ENCODE data around the gene ITGAL. TPM values are rescaled to one million over a fixed set of nuclear protein-coding genes. Genes with fewer than 3 reads are reported as not detected.

ITGAL gene
- total RNA-seq, 1 experiment from 2014 or later, result 0.50 TPM

GRCh38 chr16:30429678-30430427 lies 42.7 kb upstream of the ITGAL start, which contains the start of gene DCTPP1:
Gene DCTPP1, minus strand, starts transcription at chr16:30430030. Its CDS starts 50 bp downstream, at chr16:30429980.
- no peaks in the 10 kb centered on the region for H3K9me2 ChIP-seq (ENCODE audit: insufficient read depth)
- peak within 1 kb of the TSS; percentile 89 for H2AFZ ChIP-seq
- H3K27ac ChIP-seq, result peak within 1 kb of the TSS; percentile 3; the same call in 1 of the 2 replicates
- H3K4me1 ChIP-seq (replicated peaks; ENCODE audit: insufficient read depth), result peaks cover 12% of the 10 kb centered on the region
- no peaks in the 10 kb centered on the region for H3K9me3 ChIP-seq (ENCODE audit: insufficient read depth, low read depth)
- ChIA-PET CTCF (interaction anchor here (0.6 to 1.8 kb wide), 33 partner anchors 12 to 638 kb away, joined by 3 to 20 read pairs (median 4); partner anchors contain the start of genes FBRS, PRR14, SEPHS2 and TBX6), POLR2A (ENCODE audit: unreplicated experiment) (interaction anchor here (0.5 to 1.1 kb wide), 9 partner anchors 14 to 287 kb away, joined by 3 to 31 read pairs (median 4); partner anchors contain the start of genes ZNF689, ZNF764 and ZNF771)
- H3K79me2 ChIP-seq (ENCODE audit: low read depth), result peaks cover 37% of the 10 kb centered on the region
- BruUV-seq (replicated peaks), result no TSS peak
- intact Hi-C loops (cut with micrococcal nuclease; ENCODE audit: unreplicated experiment), result loop anchor here (1.0 to 2.0 kb wide), 7 partner anchors 63 to 264 kb away; partner anchors contain the start of genes FBRS and ZNF768
- H3F3A ChIP-seq (ENCODE audit: insufficient read depth, low read depth), result peaks cover 17% of the 10 kb centered on the region; the same call in 1 of the 2 replicates
- H3K4me2 ChIP-seq, result peak within 1 kb of the TSS; percentile 83
- no peaks in the 10 kb centered on the region for H3K27me3 ChIP-seq (ENCODE audit: insufficient read depth, low read depth)
- H3K36me3 ChIP-seq (ENCODE audit: low read depth), result peaks cover 4% of the 10 kb centered on the region; the same call in 1 of the 2 replicates
- TF ChIP-seq EZH2 (IDR thresholded peaks at IDR 0.05; ENCODE audit: low read depth), result no peak
- peak; percentile 91 for TF ChIP-seq CTCF (conservative IDR thresholded peaks at IDR 0.05)
- H4K20me1 ChIP-seq (ENCODE audit: insufficient read depth), result no peaks in the 10 kb centered on the region
- peak within 1 kb of the TSS; percentile 67 for H3K4me3 ChIP-seq
- peak; percentile 98 to 99 for DNase-seq

- BruUV-seq (replicated peaks), result TSS peak; percentile 74
- intact Hi-C loops (cut with micrococcal nuclease; ENCODE audit: unreplicated experiment), result loop anchor here (1.0 to 2.0 kb wide), 7 partner anchors 62 to 264 kb away; partner anchors contain the start of genes FBRS and ZNF768
These were observed 42.0 kb upstream of the ITGAL start for GRCh38 chr16:30430428-30430970.

More at GRCh38 chr16:30430428-30430970, 42.0 kb upstream of the ITGAL start:
- H3K4me1 ChIP-seq (replicated peaks; ENCODE audit: insufficient read depth), result peaks cover 12% of the 10 kb centered on the region
- no peaks in the 10 kb centered on the region for H4K20me1 ChIP-seq (ENCODE audit: insufficient read depth)
- peak overlapping the region; percentile 47; the same call in 1 of the 2 replicates for H2AFZ ChIP-seq
- H3F3A ChIP-seq (ENCODE audit: insufficient read depth, low read depth), result peaks cover 17% of the 10 kb centered on the region; the same call in 1 of the 2 replicates
- H3K9me2 ChIP-seq (ENCODE audit: insufficient read depth), result no peaks in the 10 kb centered on the region
- no peaks in the 10 kb centered on the region for H3K27me3 ChIP-seq (ENCODE audit: insufficient read depth, low read depth)
- H3K9me3 ChIP-seq (ENCODE audit: insufficient read depth, low read depth), result no peaks in the 10 kb centered on the region
- CTCF ChIA-PET, result interaction anchor here (0.6 to 1.8 kb wide), 21 partner anchors 13 to 792 kb away, joined by 3 to 20 read pairs (median 5); partner anchors contain the start of genes FBRS, TBX6, ZNF48 and ZNF747
- no peak overlapping the region for H3K4me3 ChIP-seq
- TF ChIP-seq CTCF (conservative IDR thresholded peaks at IDR 0.05) (0 out of 2 replicates have a peak, but pooled peaks have one; percentile 31), EZH2 (IDR thresholded peaks at IDR 0.05; ENCODE audit: low read depth) (no peak)
- peaks cover 33% of the 10 kb centered on the region for H3K79me2 ChIP-seq (ENCODE audit: low read depth)
- peak in 1 of 2 experiments; percentile 34 for DNase-seq
- no peak overlapping the region for H3K27ac ChIP-seq
- H3K4me2 ChIP-seq, result peak overlapping the region; percentile 44; the same call in 1 of the 2 replicates
- POLR2A ChIA-PET (ENCODE audit: unreplicated experiment), result interaction anchor here (0.7 to 1.1 kb wide), 2 partner anchors 14 to 180 kb away, joined by 3 to 6 read pairs; partner anchors contain the start of gene ZNF689
- H3K36me3 ChIP-seq (ENCODE audit: low read depth), result peaks cover 4% of the 10 kb centered on the region; the same call in 1 of the 2 replicates
